ENCODE results near the gene SIGLEC10. TPM values are rescaled to one million over a fixed set of nuclear protein-coding genes. Genes with fewer than 3 reads are reported as not detected.

SIGLEC10 gene
- total RNA-seq (2012; rRNA removed) (not detected in 2 replicates), polyA plus RNA-seq (2012; rRNA removed) (not detected in 2 replicates), Bru-seq, nascent RNA (not detected), BruChase-seq, experiment 1, labeled RNA remaining after a 6-hour chase (not detected), BruChase-seq, experiment 2, labeled RNA remaining after a 2-hour chase (not detected)
- not detected in 2 replicates for polyA plus RNA-seq (2012; cell fraction: cytosol; rRNA removed)
- polyA plus RNA-seq (2012; cell fraction: nucleus; rRNA removed; ENCODE audit: low replicate concordance), result not detected in 2 replicates
- long read RNA-seq, result 0 reads

GRCh38 chr19:51417107-51417809, at the start of gene SIGLEC10:
TSS of gene SIGLEC10 (minus strand) at chr19:51417642. CDS start at chr19:51417581, 61 bp downstream.
- Histone ChIP-seq H4K5ac (ENCODE audit: low read depth, low read length) (no peak within 1 kb of the TSS), H3K14ac (replicated peaks; ENCODE audit: low read depth, low read length) (no peak within 1 kb of the TSS), H3K9me3 (ENCODE audit: control insufficient read depth, insufficient read depth, low read length) (no peaks in the 10 kb centered on the region), H4K8ac (ENCODE audit: low read depth in 2 of 2, low read length in 2 of 2) (no peak within 1 kb of the TSS), H3K27me3 (ENCODE audit: control insufficient read depth, insufficient read depth, low read length) (no peaks in the 10 kb centered on the region), H4K91ac (ENCODE audit: insufficient read depth, low read depth, low read length) (no peak within 1 kb of the TSS), H3K9ac (ENCODE audit: low read depth, low read length) (no peak within 1 kb of the TSS), H3K18ac (ENCODE audit: low read depth, low read length) (no peak within 1 kb of the TSS), H3K36me3 (ENCODE audit: control insufficient read depth, insufficient read depth, low read length) (no peaks in the 10 kb centered on the region), H3K56ac (ENCODE audit: extremely low read depth, insufficient read depth, low read length) (no peak within 1 kb of the TSS), H2BK20ac (ENCODE audit: low read depth, low read length) (no peak within 1 kb of the TSS), H3K4me1 (ENCODE audit: control insufficient read depth, insufficient read depth, low read length) (no peaks in the 10 kb centered on the region), H2BK15ac (ENCODE audit: low read depth, low read length) (no peak within 1 kb of the TSS), H3K23ac (ENCODE audit: low read depth, low read length) (no peak within 1 kb of the TSS), H2AK5ac (ENCODE audit: low read depth, low read length) (no peak within 1 kb of the TSS), H2AK9ac (replicated peaks; ENCODE audit: low read depth, low read length, poor library complexity) (no peak within 1 kb of the TSS), H3K9me1 (ENCODE audit: insufficient read depth, low read length) (no peaks in the 10 kb centered on the region), H2BK5ac (ENCODE audit: low read depth, low read length, poor library complexity, severe bottlenecking) (no peak within 1 kb of the TSS), H3K4me3 (ENCODE audit: insufficient read depth, low read depth, low read length) (no peak within 1 kb of the TSS), H3K79me1 (ENCODE audit: low read depth in 1 of 2, low read length in 2 of 2) (no peaks in the 10 kb centered on the region), H3K27ac (ENCODE audit: insufficient read depth, low read length) (no peak within 1 kb of the TSS), H3K4me2 (ENCODE audit: low read depth, low read length) (no peak within 1 kb of the TSS), H2AFZ (replicated peaks; ENCODE audit: low read length, poor library complexity) (peak within 1 kb of the TSS; percentile 51), H3K4ac (ENCODE audit: low read depth, low read length) (no peak within 1 kb of the TSS), H4K20me1 (ENCODE audit: insufficient read depth, low read length) (no peaks in the 10 kb centered on the region), H2BK120ac (ENCODE audit: low read depth, low read length) (no peak within 1 kb of the TSS)
- 66% methylated on average over 9 of the region's 21 CpGs; no CpG with 5 or more reads in 1 of the 2 experiments for WGBS, 2 experiments (ENCODE audit: extremely low coverage in 2 of 2, insufficient read length in 1 of 2)
- DNase-seq (no peak), ATAC-seq (ENCODE audit: low read depth) (no peak)
- intact Hi-C loops (cut with micrococcal nuclease) (no loop called here), in situ Hi-C loops (cut with MboI; ENCODE audit: low sequenced_read_pairs) (no loop called here), dilution Hi-C loops (cut with HindIII; ENCODE audit: low sequenced_read_pairs, unreplicated experiment) (no loop called here)
- ChIA-PET CTCF (interaction anchor here (1.2 kb wide), 1 partner anchor 20 kb away, joined by 3 read pairs; no protein-coding TSS in a partner anchor), POLR2A (ENCODE audit: unreplicated experiment) (no interaction called here)
- no TSS peak for BruUV-seq (replicated peaks)
- TF ChIP-seq SMC3 (IDR thresholded peaks at IDR 0.05; ENCODE audit: low read depth, low read length) (no peak), MAZ (IDR thresholded peaks at IDR 0.05; ENCODE audit: borderline replicate concordance, low read depth, low read length) (no peak), CEBPB (IDR thresholded peaks at IDR 0.05; ENCODE audit: low read depth, low read length) (no peak), RAD21 (IDR thresholded peaks at IDR 0.05; ENCODE audit: low read length) (no peak), CHD1 (IDR thresholded peaks at IDR 0.05; ENCODE audit: low read depth, low read length) (no peak), NFE2L2 (IDR thresholded peaks at IDR 0.05; ENCODE audit: low read depth, low read length) (no peak), POLR2A (IDR thresholded peaks at IDR 0.05; ENCODE audit: low read depth, low read length) (no peak), MAFK (IDR thresholded peaks at IDR 0.05; ENCODE audit: low read depth, low read length) (no peak), FOS (IDR thresholded peaks at IDR 0.05; ENCODE audit: low read depth, low read length) (no peak), ELK1 (IDR thresholded peaks at IDR 0.05; ENCODE audit: borderline replicate concordance, low read depth, low read length) (no peak), RFX5 (IDR thresholded peaks at IDR 0.05; ENCODE audit: low read depth, low read length) (no peak), BHLHE40 (IDR thresholded peaks at IDR 0.05; ENCODE audit: low read depth, low read length) (no peak), RCOR1 (IDR thresholded peaks at IDR 0.05; ENCODE audit: insufficient replicate concordance, low read length) (no peak), MXI1 (IDR thresholded peaks at IDR 0.05; ENCODE audit: borderline replicate concordance, low read depth, low read length) (no peak), USF2 (IDR thresholded peaks at IDR 0.05; ENCODE audit: low read depth, low read length) (no peak)

All from IMR-90 (cell line).